ENCODE results near the gene OPRL1.

OPRL1 gene

GRCh38 chr20:64042054-64042781 is 37.7 kb upstream of the OPRL1 start:
- no peak for DNase-seq (ENCODE audit: low read depth in 3 of 3)

GRCh38 chr20:64043768-64044167 is 36.1 kb upstream of the OPRL1 start:
- no peak for DNase-seq (ENCODE audit: low read depth in 3 of 3)

GRCh38 chr20:64044484-64045247 is 35.2 kb upstream of the OPRL1 start:
- DNase-seq (ENCODE audit: low read depth in 3 of 3): no peak

GRCh38 chr20:64045346-64046011 is 34.4 kb upstream of the OPRL1 start:
- DNase-seq (ENCODE audit: low read depth in 3 of 3): no peak

- no peak for DNase-seq (ENCODE audit: low read depth in 3 of 3)
These were observed 32.9 kb upstream of the OPRL1 start for GRCh38 chr20:64047046-64047389.

- DNase-seq (ENCODE audit: low read depth in 3 of 3): no peak
These were observed 31.9 kb upstream of the OPRL1 start for GRCh38 chr20:64047968-64048401.

GRCh38 chr20:64048402-64049044 is 31.4 kb upstream of the OPRL1 start:
- no peak for DNase-seq (ENCODE audit: low read depth in 3 of 3)

GRCh38 chr20:64049060-64049877 is 30.6 kb upstream of the OPRL1 start, which contains the start of gene SOX18:
SOX18 (minus strand) TSS chr20:64049639; CDS start chr20:64049516, 123 bp downstream.
- DNase-seq (ENCODE audit: low read depth in 3 of 3): peak in 1 of 3 experiments; percentile 44

- DNase-seq (ENCODE audit: low read depth in 3 of 3): no peak
These were observed 30.0 kb upstream of the OPRL1 start for GRCh38 chr20:64049878-64050260.

- no peak for DNase-seq (ENCODE audit: low read depth in 3 of 3)
These were observed 29.4 kb upstream of the OPRL1 start for GRCh38 chr20:64050261-64051032.

GRCh38 chr20:64051033-64051452 is 28.8 kb upstream of the OPRL1 start:
- no peak for DNase-seq (ENCODE audit: low read depth in 3 of 3)

GRCh38 chr20:64051561-64052325 is 28.1 kb upstream of the OPRL1 start:
- DNase-seq (ENCODE audit: low read depth in 3 of 3): no peak

GRCh38 chr20:64052326-64052722 is 27.6 kb upstream of the OPRL1 start:
- no peak for DNase-seq (ENCODE audit: low read depth in 3 of 3)

- no peak for DNase-seq (ENCODE audit: low read depth in 3 of 3)
These were observed 26.7 kb upstream of the OPRL1 start for GRCh38 chr20:64052987-64053840.

GRCh38 chr20:64053841-64054661 is 25.8 kb upstream of the OPRL1 start:
- DNase-seq (ENCODE audit: low read depth in 3 of 3): no peak

GRCh38 chr20:64055396-64055892 is 24.4 kb upstream of the OPRL1 start:
- no peak for DNase-seq (ENCODE audit: low read depth in 3 of 3)

- DNase-seq (ENCODE audit: low read depth in 3 of 3): no peak
These were observed 23.8 kb upstream of the OPRL1 start for GRCh38 chr20:64055893-64056638.

All from stimulated activated CD4-positive, alpha-beta T cell treated with anti-CD3 and anti-CD28 coated beads, TNF-alpha, amount 100 ng/mL, for 24 hours (primary cell).